K562 treated with DMSO at 1 percent for 48 hours (cell line): ENCODE results near the gene VEGFC. TPM values are rescaled to one million over a fixed set of nuclear protein-coding genes. Genes with fewer than 3 reads are reported as not detected.

Experiments used
- total RNA-seq: library from RNA; unstranded; fragments of 300-600 nt; gene quantifications from 2 replicates; pipeline ENCODE4 v1.2.3, GENCODE V29; 2022; ENCODE audit warnings: low replicate concordance; ENCODE audit errors: extremely low read depth

VEGFC gene, protein sequence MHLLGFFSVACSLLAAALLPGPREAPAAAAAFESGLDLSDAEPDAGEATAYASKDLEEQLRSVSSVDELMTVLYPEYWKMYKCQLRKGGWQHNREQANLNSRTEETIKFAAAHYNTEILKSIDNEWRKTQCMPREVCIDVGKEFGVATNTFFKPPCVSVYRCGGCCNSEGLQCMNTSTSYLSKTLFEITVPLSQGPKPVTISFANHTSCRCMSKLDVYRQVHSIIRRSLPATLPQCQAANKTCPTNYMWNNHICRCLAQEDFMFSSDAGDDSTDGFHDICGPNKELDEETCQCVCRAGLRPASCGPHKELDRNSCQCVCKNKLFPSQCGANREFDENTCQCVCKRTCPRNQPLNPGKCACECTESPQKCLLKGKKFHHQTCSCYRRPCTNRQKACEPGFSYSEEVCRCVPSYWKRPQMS
- total RNA-seq = not detected in 2 replicates

GRCh38 chr4:176792326-176793059 is at the start of gene VEGFC:
VEGFC (minus strand) TSS chr4:176792922; CDS start chr4:176792311, 611 bp downstream.

